Liver (tissue), 9 donors: Measurements from ENCODE around the gene PRSS33. TPM values are rescaled to one million over a fixed set of nuclear protein-coding genes. Genes with fewer than 3 reads are reported as not detected.

ENCODE experiments used
- DNase-seq: peaks from one replicate; pipeline ENCODE4 v3.0.0-alpha.2; 2017; ENCODE audit warnings: low spot score
- H3K27ac ChIP-seq, 2 donors: one replicate each; pipeline ENCODE4 v1.7.0; 2013; ENCODE audit warnings: inconsistent platforms in 2 of 2, low read length in 2 of 2, control low read depth in 1 of 2, low read depth in 1 of 2, mild to moderate bottlenecking in 1 of 2
- H3K27me3 ChIP-seq, 4 donors: one replicate each; pipeline versions ENCODE4 v1.6.1 to v1.7.0; 2013; ENCODE audit warnings: low read length in 3 of 4, inconsistent platforms in 1 of 4, mild to moderate bottlenecking in 1 of 4, moderate library complexity in 1 of 4; ENCODE audit not compliant: control insufficient read depth in 4 of 4, insufficient read depth in 4 of 4
- H3K36me3 ChIP-seq, 4 donors: one replicate each; pipeline versions ENCODE4 v1.6.1 to v1.7.0; 2013; ENCODE audit warnings: low read length in 3 of 4, mild to moderate bottlenecking in 3 of 4, low read depth in 1 of 4, moderate library complexity in 1 of 4; ENCODE audit not compliant: control insufficient read depth in 4 of 4, insufficient read depth in 3 of 4
- H3K4me1 ChIP-seq, 4 donors: one replicate each; pipeline versions ENCODE4 v1.6.1 to v1.7.0; 2013; ENCODE audit warnings: low read length in 3 of 4, mild to moderate bottlenecking in 3 of 4, moderate library complexity in 1 of 4; ENCODE audit not compliant: control insufficient read depth in 4 of 4, insufficient read depth in 4 of 4
- H3K4me3 ChIP-seq, 3 donors: one replicate each; pipeline versions ENCODE4 v1.6.1 to v1.7.0; 2013; ENCODE audit warnings: low read length in 3 of 3, control low read depth in 1 of 3, low read depth in 1 of 3, mild to moderate bottlenecking in 1 of 3
- H3K9ac ChIP-seq, 2 donors: one replicate each; pipeline ENCODE4 v1.7.0; 2013; ENCODE audit warnings: low read length in 2 of 2, mild to moderate bottlenecking in 2 of 2, moderate library complexity in 2 of 2, control low read depth in 1 of 2, low read depth in 1 of 2
- H3K9me3 ChIP-seq, 4 donors: one replicate each; pipeline versions ENCODE4 v1.6.1 to v1.7.0; 2013; ENCODE audit warnings: low read length in 3 of 4; ENCODE audit not compliant: control insufficient read depth in 4 of 4
- ATF3 ChIP-seq: IDR thresholded peaks from 2 replicates; pipeline ENCODE4 v1.6.1; 2016; ENCODE audit warnings: antibody characterized with exemption
- CTCF ChIP-seq: fragments of 150-350 bp; IDR thresholded peaks from 2 replicates; pipeline ENCODE4 v1.5.1; 2017; ENCODE audit warnings: improper control_type of control experiment, low read depth, low read length; ENCODE audit not compliant: missing input control
- EGR1 ChIP-seq, 2 donors: IDR thresholded peaks; 2 replicates each; pipeline ENCODE4 v1.6.1; 2016 to 2018; ENCODE audit warnings: antibody characterized with exemption in 2 of 2, low read depth in 2 of 2
- FOXA1 ChIP-seq: IDR thresholded peaks from 2 replicates; pipeline ENCODE4 v1.6.1; 2016; ENCODE audit warnings: antibody characterized with exemption
- FOXA2 ChIP-seq: IDR thresholded peaks from 2 replicates; pipeline ENCODE4 v1.6.1; 2016; ENCODE audit warnings: antibody characterized with exemption
- GABPA ChIP-seq, 2 donors: IDR thresholded peaks in 1 of 2; conservative IDR thresholded peaks in 1 of 2; 2 replicates each; pipeline ENCODE4 v1.6.1; 2016; ENCODE audit warnings: antibody characterized with exemption in 2 of 2, mild to moderate bottlenecking in 1 of 2, moderate library complexity in 1 of 2
- HNF4G ChIP-seq: IDR thresholded peaks from 2 replicates; pipeline ENCODE4 v1.6.1; 2016; ENCODE audit warnings: antibody characterized with exemption
- JUND ChIP-seq, 2 donors: IDR thresholded peaks; 2 replicates each; pipeline ENCODE4 v1.6.1; 2016; ENCODE audit warnings: antibody characterized with exemption in 2 of 2
- MAX ChIP-seq: IDR thresholded peaks from 2 replicates; pipeline ENCODE4 v1.6.1; 2016; ENCODE audit warnings: antibody characterized with exemption
- NR2F2 ChIP-seq: IDR thresholded peaks from 2 replicates; pipeline ENCODE4 v1.6.1; 2016; ENCODE audit warnings: antibody characterized with exemption
- RAD21 ChIP-seq, 2 donors: IDR thresholded peaks; 2 replicates each; pipeline ENCODE4 v1.6.1; 2016; ENCODE audit warnings: antibody characterized with exemption in 2 of 2, mild to moderate bottlenecking in 2 of 2
- REST ChIP-seq: IDR thresholded peaks from 2 replicates; pipeline ENCODE4 v1.6.1; 2016; ENCODE audit warnings: antibody characterized with exemption, mild to moderate bottlenecking
- RXRA ChIP-seq, 2 donors: IDR thresholded peaks; 2 replicates each; pipeline ENCODE4 v1.6.1; 2017 to 2018; ENCODE audit warnings: antibody characterized with exemption in 2 of 2, mild to moderate bottlenecking in 1 of 2
- SP1 ChIP-seq: IDR thresholded peaks from 2 replicates; pipeline ENCODE4 v1.6.1; 2018; ENCODE audit warnings: antibody characterized with exemption, mild to moderate bottlenecking
- YY1 ChIP-seq: IDR thresholded peaks from 2 replicates; pipeline ENCODE4 v1.6.1; 2016; ENCODE audit warnings: antibody characterized with exemption, mild to moderate bottlenecking
- ZBTB33 ChIP-seq: IDR thresholded peaks from 2 replicates; pipeline ENCODE4 v1.6.1; 2016; ENCODE audit warnings: antibody characterized with exemption
- WGBS: extraction: QIAGEN DNeasy Blood & Tissue Kit; methylation state at CpG from one replicate; pipeline ENCODE4 v1.1.7; 2013; 5-methylcytosine and 5-hydroxymethylcytosine counted together
- polyA plus RNA-seq, 2 donors: library from polyadenylated mRNA; stranded (reverse) in 1 of 2; unstranded in 1 of 2; fragments of 200-250 nt in 1 of 2; fragments of >200 nt in 1 of 2; fragmentation: Nextera tagmentation in 1 of 2; extraction: Ambion mirVana in 1 of 2; gene quantifications; one replicate each; pipeline versions ENCODE4 v1.2.1 to v1.2.3, GENCODE V29; 2013 to 2015
- total RNA-seq, 2 donors: library from RNA; depleted of rRNA; stranded (reverse); fragments of >200 nt; gene quantifications; one replicate each; pipeline ENCODE4 v1.2.3, GENCODE V29; 2014
- donor health status: healthy.
- donor health status: healthy.
- donor health status: healthy.
- donor health status: healthy.
- donor health status: healthy.

The PRSS33 gene
- total and polyA plus RNA-seq, 4 donors: not detected

- Histone ChIP-seq H3K4me3 (no peak overlapping the region), H3K36me3 (no peaks in the 10 kb centered on the region), H3K9ac (no peak overlapping the region), H3K27ac (no peak overlapping the region), H3K27me3 (peaks cover 0 to 6% (median 0%) of the 10 kb centered on the region in 4 donors), H3K4me1 (no peaks in the 10 kb centered on the region), H3K9me3 (no peaks in the 10 kb centered on the region)
- no peak for TF ChIP-seq RAD21 (IDR thresholded peaks at IDR 0.05)
- no peak for TF ChIP-seq JUND (IDR thresholded peaks at IDR 0.05)
- TF ChIP-seq GABPA (IDR thresholded peaks at IDR 0.05 in 1 of 2, conservative IDR thresholded peaks at IDR 0.05 in 1 of 2): no peak
- WGBS: 74% methylated on average over 8 of the region's 8 CpGs
- no peak for DNase-seq
Measured at GRCh38 chr16:2791174-2791573, 3.8 kb upstream of the PRSS33 start.

GRCh38 chr16:2790631-2791030, 3.3 kb upstream of the PRSS33 start:
- Histone ChIP-seq H3K27ac (no peak overlapping the region), H3K27me3 (peaks cover 0 to 6% (median 3%) of the 10 kb centered on the region in 4 donors), H3K4me1 (peaks cover 0 to 4% (median under 1%) of the 10 kb centered on the region in 4 donors), H3K4me3 (no peak overlapping the region), H3K9me3 (no peaks in the 10 kb centered on the region), H3K36me3 (no peaks in the 10 kb centered on the region), H3K9ac (no peak overlapping the region)
- no peak for DNase-seq
- 77% methylated on average over 5 of the region's 5 CpGs for WGBS
- TF ChIP-seq YY1 (no peak), ZBTB33 (no peak), RXRA (IDR thresholded peaks at IDR 0.05) (no peak)

GRCh38 chr16:2787961-2788360, 601 bp upstream of the PRSS33 start:
- no peak overlapping the region for H3K27ac ChIP-seq
- TF ChIP-seq REST: no peak
- TF ChIP-seq GABPA (IDR thresholded peaks at IDR 0.05 in 1 of 2, conservative IDR thresholded peaks at IDR 0.05 in 1 of 2): no peak
- no peak for TF ChIP-seq HNF4G
- no peak for TF ChIP-seq CTCF
- TF ChIP-seq SP1: no peak
- no peak for TF ChIP-seq MAX
- TF ChIP-seq EGR1 (IDR thresholded peaks at IDR 0.05; ENCODE audit: low read depth in 2 of 2): no peak
- TF ChIP-seq FOXA1: no peak
- TF ChIP-seq NR2F2: no peak
- TF ChIP-seq RXRA (IDR thresholded peaks at IDR 0.05): no peak
- no peak for TF ChIP-seq YY1
- no peak for TF ChIP-seq ATF3
- TF ChIP-seq FOXA2: no peak
- WGBS: 43% methylated on average over 7 of the region's 7 CpGs
- no peaks in the 10 kb centered on the region for H3K36me3 ChIP-seq
- no peaks in the 10 kb centered on the region for H3K9me3 ChIP-seq
- no peak overlapping the region for H3K9ac ChIP-seq
- DNase-seq: no peak
- no peak overlapping the region for H3K4me3 ChIP-seq
- peaks cover 0 to 10% (median 4%) of the 10 kb centered on the region in 4 donors for H3K4me1 ChIP-seq
- peaks cover 0 to 5% (median 3%) of the 10 kb centered on the region in 4 donors for H3K27me3 ChIP-seq
